HT-29 (cell line): ENCODE measurements around the gene BOK. TPM values are rescaled to one million over a fixed set of nuclear protein-coding genes. Genes with fewer than 3 reads are reported as not detected.
A peak's percentile ranks its signal among the peaks of the same experiment; 100 is the strongest.

Source experiments
- DNase-seq: peaks from one replicate; pipeline ENCODE4 v3.0.0-alpha.2; 2015; ENCODE audit warnings: low spot score
- total RNA-seq: library from RNA; depleted of rRNA; stranded (reverse); fragments of >200 nt; shearing (Covaris generic); gene quantifications from 2 replicates; pipeline ENCODE4 v1.2.3, GENCODE V29; 2014

Gene BOK
- total RNA-seq, 1 experiment from 2014 or later = 50.4 TPM

DNA sequence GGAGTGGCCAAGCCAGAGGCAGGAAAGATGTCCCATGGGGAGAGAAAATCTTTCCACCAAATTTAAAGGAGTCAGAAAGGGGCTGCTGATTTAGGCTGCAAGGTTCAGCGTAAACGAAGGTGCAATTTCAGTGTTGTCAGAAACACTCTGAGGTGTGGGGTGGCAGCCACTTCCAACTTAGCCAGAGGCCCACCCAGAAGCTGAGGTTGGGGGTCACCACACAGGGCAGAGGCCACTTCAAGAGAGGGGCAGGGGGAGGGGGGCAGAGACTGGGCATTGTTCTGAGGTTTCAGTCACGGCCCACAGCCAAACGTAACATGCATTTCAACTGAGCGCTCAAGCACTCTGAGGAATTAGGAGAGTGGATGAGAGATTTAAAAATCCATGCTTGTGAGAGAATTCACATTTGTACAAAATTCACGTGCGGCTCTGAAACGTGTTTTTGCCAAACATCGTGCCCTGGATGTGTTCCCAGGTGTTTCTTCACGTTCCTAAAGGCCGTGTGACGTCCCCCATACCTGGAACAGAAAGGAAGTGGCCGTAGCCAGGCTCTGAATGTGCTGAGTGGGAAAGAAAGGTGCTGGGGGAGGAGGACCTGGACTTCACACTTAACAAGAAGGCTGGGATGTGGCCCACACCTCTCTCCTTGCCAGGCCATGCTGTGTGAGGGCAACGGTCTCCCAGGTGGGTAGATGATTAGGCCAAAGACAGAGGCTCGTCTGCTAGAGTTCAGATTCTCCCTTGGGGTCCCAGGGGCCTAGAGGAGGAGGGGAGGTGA, 19.5 kb upstream of the BOK start:
- DNase-seq = no peak

DNA sequence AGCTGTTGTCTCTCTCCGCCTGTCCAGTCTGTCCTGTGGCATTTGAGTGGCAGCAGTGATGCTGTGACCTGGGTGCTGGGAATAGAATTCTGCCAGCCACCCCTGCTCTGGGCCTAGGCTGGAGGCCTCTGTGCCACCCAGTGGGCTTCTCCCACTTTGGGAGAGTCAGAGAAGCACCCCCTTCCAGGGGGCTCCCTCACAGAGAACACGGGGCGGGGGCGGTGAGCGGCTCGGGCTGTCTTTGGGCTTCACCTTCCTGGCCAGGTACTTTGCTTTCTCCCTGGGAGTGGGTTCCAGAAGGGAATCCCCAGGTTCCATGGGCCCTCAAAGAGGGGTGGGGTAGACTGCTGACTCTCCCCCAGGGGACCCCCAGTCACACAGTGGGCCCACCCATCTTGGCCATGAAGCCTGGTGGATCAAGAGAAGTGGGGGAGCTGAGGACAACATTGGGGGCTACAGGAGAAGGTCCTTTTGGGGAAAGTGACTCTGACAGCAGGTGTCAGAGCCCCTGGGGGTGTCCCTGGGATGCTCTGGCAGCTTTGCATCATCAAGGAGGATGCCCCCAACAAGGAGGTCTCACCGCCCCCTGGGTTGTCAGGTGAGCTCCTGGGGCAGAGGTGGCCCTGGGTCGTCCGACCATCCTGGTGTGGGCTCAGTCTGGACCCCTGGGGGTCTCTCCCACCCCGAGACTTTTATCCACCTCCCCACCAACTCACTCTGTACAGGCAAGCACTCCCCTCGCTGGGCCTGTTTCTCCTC, 18.8 kb upstream of the BOK start:
- DNase-seq = no peak

DNA sequence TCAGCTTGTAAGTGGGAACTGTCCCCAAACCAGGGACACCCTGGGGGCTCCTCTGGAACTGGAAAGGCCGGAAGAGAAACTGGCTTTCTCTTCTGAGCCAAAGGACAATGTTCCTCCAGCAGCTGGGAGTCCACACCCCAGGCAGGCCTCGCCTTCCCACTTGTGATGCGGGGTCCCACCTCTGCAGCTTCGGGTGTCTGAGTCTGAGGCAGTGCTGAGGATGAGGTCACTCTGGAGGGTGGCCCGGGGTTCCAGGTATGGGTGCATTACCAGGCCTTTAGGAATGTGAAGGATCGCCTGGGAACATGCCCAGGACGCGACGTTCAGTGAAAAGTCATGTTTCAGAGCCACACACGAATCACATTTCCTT, 18.2 kb upstream of the BOK start:
- no peak for DNase-seq

DNA sequence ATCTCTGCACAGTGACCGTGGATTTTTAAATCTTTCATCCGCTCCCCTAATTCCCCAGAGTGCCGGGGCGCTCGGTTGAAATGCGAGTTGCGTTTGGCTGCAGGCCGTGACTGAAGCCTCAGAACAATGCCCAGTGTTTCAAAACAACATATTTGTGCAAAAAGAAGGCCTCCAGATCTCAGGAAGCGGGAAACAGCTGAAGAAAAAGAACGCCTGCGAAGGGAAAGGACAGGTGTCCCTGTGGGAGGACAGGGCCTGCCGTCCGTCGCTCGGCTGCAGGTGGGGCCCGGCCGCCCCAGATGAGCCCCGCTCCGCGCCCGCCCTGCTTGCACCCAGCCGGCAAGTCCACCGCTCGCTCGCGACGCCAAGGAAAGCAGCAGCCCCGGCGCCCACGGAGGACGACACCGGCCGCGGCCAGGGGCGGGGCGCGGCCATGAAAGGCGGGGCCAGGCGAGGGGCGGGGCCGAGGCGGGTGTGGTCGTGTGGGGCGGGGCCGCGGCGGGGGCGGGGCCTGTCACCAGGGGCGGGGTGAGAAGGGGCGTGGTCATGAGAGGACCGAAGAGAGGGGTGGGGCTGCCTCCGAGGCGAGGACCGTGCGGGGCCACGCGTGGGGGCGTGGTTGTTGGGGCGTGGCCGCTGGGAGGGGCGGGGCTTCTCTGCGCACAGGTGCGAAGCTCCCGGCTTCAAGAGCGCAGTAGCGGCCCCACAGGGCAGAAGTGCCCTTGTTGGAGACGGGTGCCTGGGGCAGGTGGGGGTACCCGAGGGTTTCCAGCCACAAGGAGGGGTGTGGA, 17.6 kb upstream of the BOK start:
- peak; percentile 55 for DNase-seq

DNA sequence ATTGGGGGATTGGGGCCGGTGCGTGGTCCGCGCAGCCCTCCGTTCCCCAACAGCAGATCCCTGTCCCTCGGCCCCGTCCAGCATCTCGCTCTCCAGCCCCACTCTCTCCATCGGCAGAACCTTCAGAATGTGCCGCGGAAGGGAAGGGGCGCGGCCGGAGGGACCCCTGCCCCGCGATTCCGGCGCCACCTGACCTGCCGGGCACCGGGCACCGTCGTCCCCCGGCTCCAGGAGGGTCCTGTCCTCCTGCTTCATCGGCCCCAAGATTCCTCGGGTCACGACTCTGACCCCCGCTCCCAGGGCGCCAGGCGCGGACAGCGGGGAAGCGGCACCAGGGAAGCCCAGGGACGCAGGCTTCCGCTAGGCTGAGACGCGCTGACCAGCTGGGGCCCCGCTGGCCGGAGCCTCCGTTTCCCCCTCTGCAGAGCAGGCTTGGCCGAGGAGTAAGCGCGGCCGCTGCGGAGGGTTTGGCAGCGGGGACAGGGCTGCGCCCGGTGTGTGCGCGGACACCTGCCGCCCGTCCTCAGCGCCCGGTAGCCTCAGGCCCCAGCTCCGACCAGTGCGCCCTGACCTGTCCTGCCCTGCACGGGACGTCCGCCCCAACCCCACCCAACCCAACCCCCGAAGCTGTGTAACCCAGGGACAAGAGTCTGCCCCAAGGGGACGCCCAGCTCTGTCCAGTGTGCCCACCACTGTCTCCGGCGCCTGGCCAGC, 16.8 kb upstream of the BOK start:
- DNase-seq = no peak

DNA sequence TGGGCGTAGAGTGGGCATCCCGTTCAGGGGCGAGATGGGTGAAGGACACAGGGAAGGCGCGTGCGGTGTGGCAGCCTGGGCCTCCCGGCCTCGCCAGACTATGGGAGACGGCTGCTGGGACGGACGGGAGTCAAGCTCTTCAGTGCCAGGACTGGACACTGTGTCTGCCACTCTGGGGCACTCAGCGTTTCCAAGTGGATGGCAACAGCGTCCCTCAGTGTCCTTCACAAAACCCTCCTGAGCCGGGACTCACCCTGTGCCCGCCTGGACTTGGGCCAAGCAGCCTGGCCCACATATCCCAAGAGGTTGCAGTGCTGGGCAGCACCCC, 16.3 kb upstream of the BOK start:
- DNase-seq = no peak

DNA sequence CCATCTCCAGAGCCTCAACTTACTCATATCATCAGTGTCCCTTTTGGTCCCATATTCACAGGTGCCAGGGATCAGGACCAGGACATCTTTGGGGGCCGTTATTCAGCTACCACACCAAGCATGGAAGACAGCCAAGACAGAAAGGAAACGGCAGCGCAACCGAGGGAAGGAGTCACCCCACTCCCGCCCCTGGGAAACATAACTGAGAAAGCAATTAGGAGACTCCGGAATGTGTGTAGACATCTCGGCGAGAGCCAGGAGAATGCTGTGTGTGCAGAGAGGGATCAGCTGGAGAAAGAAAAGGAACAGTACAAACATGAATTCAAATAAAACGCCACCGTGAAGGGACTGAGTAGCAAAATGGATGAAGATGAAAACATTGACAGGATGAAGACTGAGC, 13.4 kb upstream of the BOK start:
- no peak for DNase-seq

DNA sequence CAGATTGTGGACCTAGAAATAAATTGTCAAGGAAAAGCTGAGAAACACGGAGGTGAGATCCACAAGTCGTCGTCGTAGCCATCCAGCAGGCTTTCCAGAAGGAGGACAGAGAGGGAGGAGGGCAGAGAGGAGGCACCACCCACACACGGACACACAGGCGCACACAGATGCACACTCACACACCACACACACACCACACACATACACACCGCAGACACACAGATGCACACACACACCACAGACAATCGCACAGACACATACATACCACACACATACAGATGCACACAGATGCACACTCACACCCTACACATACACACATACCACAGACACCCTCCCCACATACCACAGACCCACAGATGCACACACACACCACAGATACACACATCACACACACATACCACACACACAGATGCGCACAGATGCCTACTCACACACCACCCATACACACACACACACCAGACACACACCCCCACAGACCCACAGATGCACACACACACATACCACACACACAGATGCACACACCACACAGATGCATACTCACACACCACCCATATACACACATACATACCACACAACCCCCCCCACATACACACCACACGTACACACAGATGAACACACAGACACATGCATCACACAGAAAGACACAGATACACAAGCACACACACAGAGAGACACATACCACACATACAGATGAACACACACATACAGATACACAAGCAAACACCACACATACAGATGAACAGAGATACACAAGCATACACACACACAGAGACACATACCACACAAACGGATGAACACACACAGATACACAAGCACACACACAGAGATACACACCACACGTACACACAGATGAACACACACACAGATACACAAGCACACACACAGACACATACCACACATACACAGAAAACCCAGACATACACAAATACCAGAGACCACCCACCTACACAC, 12.7 kb upstream of the BOK start:
- no peak for DNase-seq

DNA sequence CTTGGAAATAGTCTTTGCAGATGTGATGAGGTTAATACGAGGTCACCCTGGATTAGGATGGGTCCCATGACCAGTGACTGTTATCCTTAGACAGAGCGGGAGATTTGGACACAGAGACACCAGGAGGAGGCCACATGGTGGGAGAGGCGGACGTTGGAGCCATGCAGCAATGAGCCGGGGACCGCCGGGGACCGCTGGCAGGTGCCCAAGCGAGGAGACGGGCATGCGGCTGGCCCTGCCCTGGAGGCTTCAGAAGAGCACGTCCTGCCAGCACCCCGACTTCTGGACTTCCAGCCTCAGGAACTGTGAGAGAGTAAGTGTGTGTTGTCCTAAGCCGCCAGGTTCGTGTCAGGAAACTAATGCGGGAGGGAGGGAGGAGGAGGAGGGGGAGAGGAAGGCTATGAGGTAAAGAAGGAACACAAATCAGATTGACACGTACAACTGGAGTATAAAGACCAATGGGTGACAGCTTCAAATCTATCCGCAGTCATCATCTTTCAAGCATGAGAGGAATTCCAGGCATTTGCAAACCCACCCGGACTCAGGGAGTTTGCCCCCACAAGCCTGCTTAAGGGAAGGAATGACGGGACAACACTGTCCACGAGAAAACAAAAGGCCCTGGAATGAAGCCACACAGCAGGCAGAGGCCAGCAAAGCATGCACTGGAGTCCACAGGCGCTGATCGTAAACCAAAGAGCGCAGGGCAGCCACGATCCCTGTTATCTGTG, 11.6 kb upstream of the BOK start:
- no peak for DNase-seq

DNA sequence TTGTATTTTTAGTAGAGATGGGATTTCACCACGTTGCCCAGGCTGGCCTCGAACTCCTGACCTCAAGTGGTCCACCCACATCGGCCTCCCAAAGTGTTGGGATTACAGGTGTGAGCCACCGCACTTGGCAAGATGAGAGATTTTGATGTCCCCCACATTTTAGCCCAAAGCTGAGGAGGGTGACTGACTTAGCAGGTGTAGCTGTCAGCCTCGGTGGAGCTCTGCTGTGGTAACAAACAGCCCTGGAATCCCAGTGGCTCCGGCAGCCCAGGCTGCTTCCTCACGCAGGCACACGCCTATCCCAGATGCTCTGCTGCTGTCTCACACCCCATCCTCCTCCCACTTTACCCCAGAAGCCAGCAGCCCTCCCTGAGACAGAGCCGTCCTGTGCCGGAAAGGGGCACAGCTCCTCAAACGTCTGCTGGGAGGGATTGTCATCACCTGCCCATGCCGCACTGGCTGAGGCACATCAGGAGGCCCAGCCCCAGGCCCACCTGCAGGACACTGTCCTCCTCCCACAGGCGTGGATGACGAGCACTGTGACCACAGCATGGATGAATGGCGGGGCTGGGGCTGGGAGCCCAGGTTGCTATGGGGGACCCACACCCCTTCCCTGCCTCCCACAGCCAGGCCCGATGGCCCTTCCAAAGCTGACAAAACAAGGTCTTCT, 10.6 kb upstream of the BOK start:
- no peak for DNase-seq

DNA sequence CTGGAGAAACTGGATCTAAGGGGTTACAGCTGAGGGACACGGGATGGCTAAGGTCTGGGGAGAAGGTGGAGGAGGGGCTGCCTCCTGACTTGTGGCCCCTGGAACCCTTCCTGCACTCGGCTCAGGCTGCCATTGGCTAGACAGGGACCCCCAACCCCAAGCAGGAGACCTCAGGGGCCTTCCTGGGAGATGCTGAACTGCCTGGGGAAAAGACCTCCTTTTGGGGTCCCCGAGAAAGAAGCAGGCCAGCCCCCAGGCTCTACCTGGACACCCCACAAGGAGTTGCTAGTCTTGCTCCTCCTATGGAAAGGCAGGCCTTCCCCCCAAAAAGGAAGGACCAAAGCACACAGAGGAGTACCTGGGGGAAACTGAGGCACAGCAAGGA, 10.1 kb upstream of the BOK start:
- DNase-seq = no peak

DNA sequence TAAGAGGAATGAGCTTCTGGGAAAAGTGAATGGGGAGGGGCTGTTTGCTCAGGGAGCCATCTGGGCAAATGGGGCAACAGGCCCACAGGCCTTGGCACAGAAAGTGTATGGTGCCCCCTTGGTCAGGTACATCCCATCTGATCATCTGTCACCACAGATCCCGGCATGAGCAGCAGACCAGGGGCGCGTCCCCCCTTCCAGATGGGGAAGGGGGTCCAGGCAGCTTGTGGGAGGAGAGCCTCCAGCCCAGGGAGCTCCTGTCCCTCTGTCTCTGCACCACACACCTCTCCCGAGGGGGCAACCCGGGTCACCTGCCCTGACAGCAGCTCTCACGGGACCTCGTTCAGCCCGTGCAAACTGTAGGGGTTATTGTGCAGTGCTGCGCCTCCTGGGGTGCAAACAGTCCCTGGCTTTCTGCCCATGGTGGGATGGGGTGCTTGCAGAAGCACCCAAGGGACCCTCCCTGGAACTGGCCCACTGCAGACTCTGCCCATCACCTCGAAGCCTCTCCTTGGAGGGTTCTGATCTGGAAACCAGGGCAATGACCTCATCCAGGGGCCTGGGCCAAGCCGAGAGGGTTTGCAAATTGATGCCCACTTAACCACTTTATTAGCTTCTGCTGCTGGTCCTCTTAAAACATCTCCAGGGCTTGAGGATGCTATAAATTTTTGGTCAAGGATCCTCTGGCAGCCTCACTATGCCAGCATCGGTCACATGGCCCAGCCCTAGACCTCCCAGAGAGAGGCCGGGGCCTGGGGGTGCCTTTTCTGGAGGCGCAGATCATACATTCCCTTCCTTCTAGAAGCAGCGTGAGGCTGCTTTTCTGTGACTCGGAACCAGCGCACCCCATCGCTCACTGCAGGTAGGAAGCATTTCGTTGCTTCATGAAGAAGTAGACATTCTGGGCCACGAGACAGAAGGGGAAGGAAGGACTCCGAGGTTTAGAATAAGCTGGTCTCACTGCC, 7.6 kb upstream of the BOK start:
- no peak for DNase-seq

DNA sequence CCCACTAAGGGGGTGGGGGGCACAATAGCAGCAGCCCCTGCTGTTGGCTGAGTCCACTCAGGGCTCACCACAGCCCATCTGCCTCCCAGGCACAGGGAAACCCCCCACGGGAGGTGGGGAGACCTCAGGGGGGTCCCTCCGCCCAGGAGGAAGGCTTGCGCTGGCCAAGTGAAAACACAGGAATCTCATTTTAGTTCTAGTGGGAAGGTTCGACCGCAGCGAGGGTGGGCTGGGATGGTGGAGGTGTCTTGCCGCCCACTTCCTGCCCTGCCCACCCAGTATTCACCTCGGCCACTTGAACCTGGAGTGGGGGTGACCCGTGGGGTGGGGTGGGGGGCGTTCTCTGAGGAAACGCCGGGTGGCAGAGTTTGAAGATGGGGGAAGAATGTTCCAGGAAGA, 6.9 kb upstream of the BOK start:
- DNase-seq = no peak

DNA sequence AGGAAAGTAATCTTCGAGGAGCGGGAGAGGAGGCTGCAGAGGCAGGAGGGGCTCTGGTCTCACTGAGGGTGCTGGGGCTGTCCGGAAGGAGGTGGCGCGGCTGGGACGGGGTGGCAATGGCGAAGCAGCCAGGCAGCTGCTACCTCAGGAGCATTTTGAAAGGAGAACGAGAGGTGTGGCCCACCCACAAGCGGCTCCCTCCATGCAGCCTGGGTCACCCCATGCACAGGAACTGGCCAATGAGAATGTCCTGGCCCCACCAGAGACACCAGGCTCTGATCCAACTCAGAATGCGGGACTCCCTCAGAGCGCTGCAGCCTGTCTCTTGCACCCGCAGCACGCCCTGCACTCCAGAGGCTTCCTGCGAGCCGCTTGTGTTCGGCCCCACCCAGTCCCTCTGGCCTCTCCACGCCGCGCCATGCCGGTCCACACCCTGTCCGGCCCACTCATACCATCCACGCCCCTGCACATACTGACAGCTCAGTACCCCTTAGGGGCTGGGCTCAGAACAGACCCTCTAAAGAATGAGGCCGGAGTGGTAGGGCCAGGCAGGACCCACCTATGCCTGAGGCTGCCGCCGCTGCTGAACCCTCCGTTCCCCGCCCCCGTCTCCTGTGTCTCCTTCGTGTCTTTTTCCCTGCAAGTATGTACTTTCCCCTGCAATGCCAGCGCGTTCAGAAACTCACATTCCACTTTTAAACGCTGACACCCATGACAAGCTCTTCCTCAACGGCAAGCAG, 6.4 kb upstream of the BOK start:
- DNase-seq = no peak

DNA sequence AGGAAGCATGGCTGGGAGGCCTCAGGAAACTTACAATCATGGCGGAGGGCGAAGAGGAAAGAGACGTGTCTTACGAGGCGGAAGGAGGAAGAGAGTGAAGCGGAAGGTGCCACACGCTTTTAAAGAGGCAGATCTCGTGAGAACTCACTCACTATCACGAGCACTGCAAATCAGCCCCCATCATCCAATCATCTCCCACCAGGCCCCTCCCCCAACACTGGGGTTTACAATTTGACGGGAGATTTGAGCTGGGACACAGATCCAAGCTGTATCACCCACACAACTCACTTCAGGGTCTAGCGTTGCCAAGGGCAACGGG, 5.1 kb upstream of the BOK start:
- no peak for DNase-seq

DNA sequence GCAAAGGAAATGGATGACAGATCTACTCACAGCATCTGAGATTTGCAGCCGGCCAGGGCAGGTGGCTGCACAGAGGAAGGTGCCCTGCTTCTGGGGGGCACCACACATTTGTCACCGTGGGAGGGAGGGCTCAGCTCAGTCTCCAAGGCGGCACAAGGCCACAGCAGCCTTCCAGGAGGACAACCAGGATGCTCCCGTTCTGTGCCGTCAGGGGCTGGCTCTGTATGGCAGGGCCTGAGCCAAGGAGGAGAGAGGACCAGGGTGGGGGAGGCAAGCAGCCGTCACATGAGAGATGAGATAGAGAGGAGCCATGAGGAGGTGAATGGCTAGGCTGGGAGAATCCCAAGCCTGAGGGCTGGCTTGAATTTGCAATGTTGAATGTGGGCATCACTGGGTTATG, 4.6 kb upstream of the BOK start:
- no peak for DNase-seq

DNA sequence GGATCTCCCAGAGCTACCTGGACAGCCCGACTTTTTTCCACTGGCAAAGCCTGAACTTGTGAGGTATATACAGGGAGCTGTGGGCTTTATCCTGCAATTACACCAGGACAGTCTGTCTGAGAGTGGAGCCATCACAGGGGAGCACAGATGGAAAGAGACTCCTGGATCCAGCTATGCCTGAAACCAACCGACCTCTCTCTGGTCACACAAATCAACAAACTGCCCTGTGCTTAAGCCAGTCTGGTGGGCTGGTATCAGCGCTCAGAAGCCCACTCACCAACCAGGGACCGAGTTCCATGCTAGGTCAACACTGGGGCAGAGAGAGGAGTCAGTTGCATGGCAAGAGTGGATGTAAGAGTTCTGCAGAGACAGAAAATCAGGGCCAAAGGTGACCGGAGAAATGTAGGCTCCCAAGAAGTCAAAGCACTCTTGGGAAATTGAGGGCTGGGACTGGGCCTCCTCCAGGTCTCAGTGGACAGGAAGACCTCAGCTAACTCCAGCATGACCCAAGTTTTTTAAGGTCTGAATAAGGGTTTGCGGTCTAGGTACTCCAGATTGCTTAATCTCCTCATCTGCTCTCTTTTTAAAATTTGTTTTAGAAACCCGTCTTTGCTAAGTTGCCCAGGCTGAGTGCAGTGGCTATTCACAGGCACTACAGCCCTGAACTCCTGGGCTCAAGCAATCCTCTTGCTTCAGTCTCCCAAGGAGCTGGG, 3.8 kb upstream of the BOK start:
- DNase-seq = no peak
